IPS-18c (cell line): ENCODE results near the gene MMP25.

Experiments
- H3K4me3 ChIP-seq: 2 replicates; pipeline ENCODE4 v1.7.0; 2013; ENCODE audit warnings: low read depth, mild to moderate bottlenecking, low read length, moderate library complexity; ENCODE audit not compliant: insufficient read depth
- H3K9me3 ChIP-seq: one replicate; pipeline ENCODE4 v1.6.1; 2013; ENCODE audit warnings: mild to moderate bottlenecking, low read length, moderate library complexity; ENCODE audit not compliant: control insufficient read depth, insufficient read depth

The MMP25 gene

DNA sequence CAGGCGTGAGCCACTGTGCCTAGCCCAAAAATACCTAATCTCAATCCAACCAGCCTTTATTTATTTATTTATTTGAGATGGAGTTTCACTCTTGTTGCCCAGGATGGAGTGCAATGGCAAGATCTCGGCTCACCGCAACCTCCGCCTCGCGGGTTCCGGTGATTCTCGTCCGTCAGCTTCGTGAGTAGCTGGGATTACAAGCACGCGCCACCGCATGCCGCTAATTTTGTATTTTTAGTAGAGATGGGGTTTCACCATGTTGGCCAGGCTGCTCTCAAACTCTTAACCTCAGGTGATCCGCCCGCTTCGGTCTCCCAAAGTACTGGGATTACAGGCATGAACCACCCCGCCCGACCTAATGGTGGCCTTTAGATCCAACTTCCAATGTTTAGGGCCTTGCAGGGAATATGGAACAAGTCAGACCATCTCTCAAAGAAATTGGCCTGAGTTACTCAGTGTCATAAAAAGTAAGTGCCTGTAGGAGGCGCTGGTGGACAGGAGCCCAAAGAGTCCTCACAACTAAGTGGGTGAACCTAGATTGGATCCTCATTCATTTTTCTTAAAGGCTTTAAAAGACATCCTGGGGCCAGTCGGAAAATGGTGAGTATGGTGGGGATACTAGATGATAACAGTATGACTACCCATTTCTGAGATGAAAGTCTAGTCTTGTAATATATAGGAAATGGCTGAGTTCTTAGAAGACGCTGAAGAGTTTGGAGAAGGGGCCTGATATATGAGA lies 48.1 kb downstream of the MMP25 start:
- no peak overlapping the region for H3K4me3 ChIP-seq
- H3K9me3 ChIP-seq = no peaks in the 10 kb centered on the region

DNA sequence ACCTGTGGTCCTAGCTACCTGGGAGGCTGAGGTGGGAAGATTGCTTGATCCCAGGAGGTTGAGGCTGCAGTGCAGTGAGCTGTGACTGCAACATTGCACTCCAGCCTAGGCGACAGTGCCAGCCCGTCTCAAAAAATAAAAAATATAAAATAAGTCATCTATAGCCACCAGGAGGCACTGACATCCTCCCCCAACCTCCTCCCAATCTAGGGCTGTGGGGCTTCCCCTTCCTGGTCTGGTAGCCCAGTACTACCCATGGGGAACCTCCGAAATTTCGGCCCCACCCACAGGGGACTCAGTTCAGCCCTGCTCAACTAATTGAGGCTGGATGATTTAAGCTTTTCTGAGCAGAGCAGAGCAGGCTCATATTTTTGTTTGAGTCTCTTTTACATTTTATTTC lies 49.5 kb downstream of the MMP25 start:
- Histone ChIP-seq H3K4me3 (no peak overlapping the region), H3K9me3 (no peaks in the 10 kb centered on the region)

DNA sequence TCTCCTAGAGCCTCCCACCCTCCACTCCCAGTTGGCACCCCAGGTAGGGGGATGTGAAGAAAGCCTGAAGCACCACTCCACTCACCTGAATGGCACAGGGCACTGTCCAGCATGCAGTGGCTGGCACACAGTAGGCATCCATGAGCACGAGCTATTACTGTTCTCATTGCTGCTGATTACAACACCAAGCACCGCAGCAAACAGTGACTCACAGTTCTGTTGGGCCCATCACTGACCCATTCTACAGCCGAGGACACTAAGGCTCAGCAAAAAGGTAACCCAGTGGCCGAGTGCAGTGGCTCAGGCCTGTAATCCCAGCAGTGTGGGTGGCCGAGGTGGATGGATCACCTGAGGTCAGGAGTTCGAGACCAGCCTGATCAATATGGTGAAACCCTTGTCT lies 50.0 kb downstream of the MMP25 start:
- Histone ChIP-seq H3K9me3 (no peaks in the 10 kb centered on the region), H3K4me3 (no peak overlapping the region)

DNA sequence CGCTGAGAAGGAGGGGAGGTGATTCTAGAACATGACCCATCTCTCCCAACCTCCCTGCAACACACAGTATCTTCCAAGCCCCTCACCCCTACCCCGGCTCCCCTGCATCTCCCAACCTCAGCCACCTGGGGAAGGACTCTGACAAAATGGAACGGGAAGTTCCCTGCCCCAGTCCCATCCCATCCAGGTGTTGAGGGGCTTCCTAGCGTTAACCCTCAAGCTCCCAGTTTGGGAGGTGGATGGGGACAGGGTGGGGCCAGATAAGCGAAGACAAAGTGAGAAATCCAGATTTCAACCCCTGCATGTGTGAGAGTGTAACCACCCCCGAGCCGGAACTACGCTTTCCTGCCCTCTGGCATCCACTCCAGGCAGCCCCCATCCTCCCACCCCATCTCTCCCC lies 50.9 kb downstream of the MMP25 start:
- Histone ChIP-seq H3K4me3 (peak overlapping the region; percentile 95), H3K9me3 (no peaks in the 10 kb centered on the region)

DNA sequence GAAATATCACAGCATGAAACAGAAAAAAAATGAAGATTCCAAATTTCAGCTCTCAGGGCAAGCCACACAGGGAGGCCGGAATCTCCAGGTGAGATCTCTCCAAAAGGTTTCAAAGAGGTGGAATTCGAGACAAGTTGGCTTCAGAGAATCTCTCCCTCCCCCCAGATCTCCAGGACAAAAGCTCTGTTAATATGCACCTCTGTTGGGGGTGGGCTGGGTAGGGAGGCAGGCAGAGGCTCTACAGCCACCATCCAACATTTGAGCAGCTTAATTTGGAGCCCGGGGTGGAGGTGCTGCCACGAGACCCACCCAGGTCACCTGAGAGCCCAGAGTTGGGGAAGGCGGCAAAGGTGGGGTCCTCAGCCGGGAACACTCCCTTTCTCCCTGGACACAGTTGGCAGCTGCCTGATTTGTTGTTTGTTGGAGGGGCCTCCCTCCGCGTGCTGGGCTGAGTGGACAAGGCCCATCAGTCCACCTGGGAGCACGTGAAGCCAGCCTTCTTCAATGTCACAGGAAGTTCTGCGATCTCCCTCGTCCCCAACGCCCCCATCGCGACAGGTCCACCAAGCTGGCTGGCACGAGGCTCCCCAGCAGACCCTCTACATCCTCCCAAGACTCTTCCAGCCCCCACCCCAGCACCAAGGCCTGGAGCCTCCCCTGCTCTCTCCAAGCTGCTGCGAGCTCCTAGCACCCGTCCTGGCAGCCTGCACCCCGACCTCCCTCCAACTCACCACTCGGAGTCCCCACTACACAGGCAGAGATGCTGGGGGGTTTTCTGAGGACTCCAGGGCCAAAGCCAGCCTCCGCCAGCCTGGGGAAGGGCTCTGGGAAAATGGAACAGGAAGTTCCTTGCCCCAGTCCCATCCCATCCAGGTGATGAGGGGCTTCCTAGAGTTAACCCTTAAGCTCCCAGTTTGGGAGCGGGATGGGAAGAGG lies 52.4 kb downstream of the MMP25 start, which contains the start of gene ZSCAN10:
Gene ZSCAN10 (minus strand): TSS at position 836 of the 936 bp plus-strand sequence. CDS start 6,357 bp downstream, outside the sequence.
- Histone ChIP-seq H3K9me3 (no peaks in the 10 kb centered on the region), H3K4me3 (peak within 1 kb of the TSS; percentile 95)

DNA sequence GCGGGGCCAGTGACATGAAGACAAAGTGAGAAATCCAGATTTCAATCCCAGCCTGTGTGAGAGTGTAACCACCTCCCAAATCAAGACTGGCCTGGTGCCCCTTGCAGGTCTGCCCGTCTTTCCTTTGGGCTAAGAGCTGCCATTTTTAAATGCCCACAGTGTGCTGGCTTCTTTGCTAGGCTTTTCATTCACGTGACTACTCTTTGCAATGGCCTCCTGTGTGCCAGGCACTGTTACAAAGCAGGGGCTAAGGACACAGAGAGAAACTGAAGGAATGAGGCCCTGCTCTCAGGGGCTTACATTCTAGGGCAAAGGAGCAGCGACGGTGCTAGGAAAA lies 53.0 kb downstream of the MMP25 start:
- H3K9me3 ChIP-seq = no peaks in the 10 kb centered on the region
- peak overlapping the region; percentile 95 for H3K4me3 ChIP-seq

DNA sequence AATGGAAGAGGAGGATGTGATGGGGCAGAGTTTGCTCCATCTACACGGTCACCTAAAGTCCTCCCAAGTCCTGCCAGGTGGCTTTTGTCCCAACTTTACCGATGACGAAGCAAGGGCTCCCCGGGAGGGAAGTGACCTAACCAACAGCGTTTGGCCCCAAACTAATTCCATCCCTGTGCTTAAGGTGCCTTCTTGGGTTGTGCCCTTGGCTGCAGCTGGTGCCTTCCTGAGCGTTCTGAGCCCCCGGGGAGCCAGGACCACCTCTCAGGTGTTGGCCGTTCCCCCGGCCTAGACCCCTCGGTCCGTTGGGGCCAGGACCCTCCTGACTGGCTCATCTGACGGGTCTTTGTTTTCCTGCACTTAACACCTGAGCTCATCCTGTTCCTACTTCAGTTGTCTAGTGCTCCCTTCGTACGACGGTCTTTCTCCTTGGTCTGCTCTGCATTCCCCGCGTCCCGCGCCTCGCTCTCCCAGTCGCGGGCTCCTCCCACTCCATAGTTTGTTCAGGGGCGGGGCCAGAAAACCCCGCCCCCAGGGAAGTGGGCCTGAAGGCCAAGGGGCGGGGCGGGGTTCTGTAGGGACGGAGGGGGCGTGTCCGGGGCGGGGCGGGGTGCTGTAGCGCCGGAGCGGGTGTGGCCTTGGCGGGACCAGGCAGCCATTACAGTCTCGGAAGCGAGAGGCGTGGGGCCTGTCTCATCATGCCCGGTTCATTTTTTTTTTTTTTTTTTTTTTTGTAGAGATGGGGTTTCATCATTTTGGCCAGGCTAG lies 53.6 kb downstream of the MMP25 start:
- no peaks in the 10 kb centered on the region for H3K9me3 ChIP-seq
- peak overlapping the region; percentile 95 for H3K4me3 ChIP-seq

DNA sequence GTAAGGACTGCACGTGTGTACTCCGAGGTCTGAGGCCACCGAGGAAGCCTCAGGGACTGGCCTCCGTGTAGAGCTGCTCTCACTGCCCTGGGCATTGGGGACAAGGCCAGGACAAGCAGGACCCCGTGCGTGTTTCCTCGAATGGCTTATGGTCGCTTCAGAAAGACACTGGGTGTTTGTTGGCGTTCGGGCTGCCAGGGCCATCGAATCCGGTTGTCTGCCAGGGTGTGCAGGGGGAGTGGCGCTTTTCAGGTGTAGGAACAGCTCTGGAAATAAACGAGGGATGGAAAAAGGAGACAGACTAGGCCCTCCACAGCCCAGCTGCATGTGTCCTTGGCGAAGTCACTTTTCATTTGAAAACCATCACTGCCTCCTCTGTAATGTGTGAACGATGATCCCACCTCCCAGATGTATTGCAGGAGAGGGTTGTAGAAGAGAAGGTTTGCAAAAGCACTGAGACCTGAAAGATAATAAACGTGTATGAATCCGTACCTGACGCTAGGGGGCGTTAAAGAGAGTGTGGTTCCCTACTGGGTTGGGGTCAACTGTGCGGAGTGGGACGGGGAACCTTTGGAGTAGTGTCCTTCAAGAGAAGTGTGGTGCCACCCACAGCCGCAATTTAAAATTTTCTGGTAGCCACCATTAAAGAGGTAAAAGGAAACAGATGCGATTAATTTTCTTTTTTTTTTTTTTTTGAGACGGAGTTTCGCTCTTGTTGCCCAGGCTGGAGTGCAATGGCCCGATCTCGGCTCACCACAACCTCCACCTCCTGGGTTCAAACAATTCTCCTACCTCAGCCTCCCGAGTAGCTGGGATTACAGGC lies 54.9 kb downstream of the MMP25 start:
- Histone ChIP-seq H3K4me3 (no peak overlapping the region), H3K9me3 (no peaks in the 10 kb centered on the region)

DNA sequence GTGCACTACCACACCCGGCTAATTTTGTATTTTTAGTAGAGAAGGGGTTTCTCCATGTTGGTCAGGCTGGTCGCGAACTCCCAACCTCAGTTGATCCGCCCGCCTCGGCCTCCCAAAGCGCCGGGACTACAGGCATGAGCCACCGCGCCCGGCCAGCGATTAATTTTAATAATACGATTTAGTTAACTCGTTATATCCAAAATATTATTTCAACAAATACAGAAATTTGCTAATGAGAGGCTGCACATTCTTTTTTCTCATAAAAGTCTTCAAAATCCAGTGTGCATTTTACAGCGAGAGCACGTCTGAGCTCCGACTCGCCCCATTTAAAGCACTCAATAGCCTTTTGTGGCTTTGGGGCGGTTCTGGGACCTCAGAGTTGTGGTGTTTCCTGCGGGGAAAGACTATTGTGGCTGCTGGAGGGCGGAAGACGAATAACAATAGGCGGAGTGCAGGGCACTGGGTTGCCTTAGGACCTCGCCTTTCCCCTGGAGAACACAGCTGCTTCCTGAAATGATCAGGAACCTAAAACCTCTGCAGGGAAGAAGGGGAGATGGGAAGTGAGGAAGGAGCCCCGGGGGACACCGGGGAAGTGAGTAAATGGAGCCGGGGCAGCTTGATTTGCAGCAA lies 55.6 kb downstream of the MMP25 start:
- Histone ChIP-seq H3K4me3 (no peak overlapping the region; the same call in 1 of the 2 replicates), H3K9me3 (no peaks in the 10 kb centered on the region)

DNA sequence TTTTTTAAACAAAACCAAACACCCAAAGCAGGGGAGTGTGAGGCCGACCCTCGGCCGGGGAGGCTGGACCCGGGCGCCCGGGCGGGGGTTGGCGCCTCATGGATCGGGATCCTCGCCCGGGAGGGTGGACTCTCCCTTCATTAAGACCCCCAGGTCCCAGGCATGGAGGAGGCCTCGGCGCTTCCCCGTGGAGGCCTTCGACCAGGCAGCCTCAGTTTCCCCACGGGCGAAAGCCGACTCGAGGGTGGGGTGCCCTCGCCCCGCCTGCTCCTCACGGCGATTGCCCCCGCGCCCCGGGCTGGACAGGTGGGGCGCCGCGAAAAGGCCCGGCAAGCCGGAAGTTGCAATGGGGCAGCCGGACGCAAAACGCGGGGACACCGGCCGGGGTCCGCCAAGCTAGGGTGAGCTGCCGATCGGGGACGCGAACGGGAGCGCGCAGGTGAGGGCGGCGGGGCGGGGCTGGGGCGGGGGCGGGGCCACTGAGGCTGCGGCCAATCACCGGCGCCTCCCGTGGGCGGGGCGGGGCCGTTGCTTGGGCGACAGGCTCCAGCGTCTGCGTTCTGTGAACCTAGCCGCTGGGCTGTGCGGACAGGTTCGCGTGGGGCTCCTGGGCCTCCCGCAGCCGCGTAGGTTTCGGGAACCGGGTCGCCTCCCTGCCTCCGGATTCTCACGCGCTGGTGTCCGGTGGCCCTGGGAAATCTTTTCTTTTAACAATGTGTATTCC lies 60.0 kb downstream of the MMP25 start:
- H3K9me3 ChIP-seq = peaks cover 3% of the 10 kb centered on the region
- H3K4me3 ChIP-seq = peak overlapping the region; percentile 81
